RWPE1 (cell line): Measurements from ENCODE around the gene SNRPN.
"Not testable (repeated sequence)": the region's sequence is repeated elsewhere in the genome, so short reads cannot be mapped to it uniquely, and the experiment has no call there.

ENCODE experiments used
- CTCF ChIA-PET: fragments of 350-600 bp; sonication (Branson Sonifier 250); formaldehyde crosslinking; extraction: SDS; loops from one replicate; lab custom pipeline; 2021; lab: Yijun Ruan, JAX
- POLR2A ChIA-PET: fragments of 400-600 bp; formaldehyde crosslinking; extraction: SDS; loops from one replicate; lab custom pipeline; 2020; ENCODE audit warnings: antibody characterized with exemption; ENCODE audit not compliant: low non-redundant PET; lab: Yijun Ruan, JAX
- DNase-seq: peaks from one replicate; pipeline ENCODE4 v3.0.0; 2012; ENCODE audit warnings: low spot score
- H3K27ac ChIP-seq: fragments of 450-650 bp; 2 replicates; pipeline ENCODE4 v1.5.1; 2017
- CTCF ChIP-seq: fragments of 450-650 bp; conservative IDR thresholded peaks from 2 replicates; pipeline ENCODE4 v1.5.1; 2017; ENCODE audit warnings: low read depth, mild to moderate bottlenecking

SNRPN gene

GRCh38 chr15:24933716-24934115, 21.1 kb upstream of the SNRPN start:
- ChIA-PET POLR2A (no interaction called here), CTCF (no interaction called here)

GRCh38 chr15:24938224-24938623, 16.6 kb upstream of the SNRPN start:
- H3K27ac ChIP-seq, CTCF ChIA-PET, POLR2A ChIA-PET, DNase-seq: not testable (repeated sequence)

More at GRCh38 chr15:24933716-24934115, 21.1 kb upstream of the SNRPN start:
- DNase-seq, result no peak
- no peak overlapping the region for H3K27ac ChIP-seq
- TF ChIP-seq CTCF, result no peak

GRCh38 chr15:24940236-24940635, 14.6 kb upstream of the SNRPN start:
- no peak for DNase-seq

GRCh38 chr15:24943361-24943760, 11.4 kb upstream of the SNRPN start:
- ChIA-PET POLR2A (no interaction called here), CTCF (no interaction called here)
- H3K27ac ChIP-seq, result no peak overlapping the region
- no peak for TF ChIP-seq CTCF
- no peak for DNase-seq

More at GRCh38 chr15:24940236-24940635, 14.6 kb upstream of the SNRPN start:
- ChIA-PET CTCF (no interaction called here), POLR2A (no interaction called here)
- H3K27ac ChIP-seq, result no peak overlapping the region
- TF ChIP-seq CTCF, result no peak

- ChIA-PET CTCF (interaction anchor here (0.9 kb wide), 1 partner anchor 110 kb away, joined by 3 read pairs; no protein-coding TSS in a partner anchor), POLR2A (no interaction called here)
- no peak for TF ChIP-seq CTCF
- no peak overlapping the region for H3K27ac ChIP-seq
- DNase-seq, result no peak
Measured at GRCh38 chr15:24944954-24945353, 9.8 kb upstream of the SNRPN start.

GRCh38 chr15:24945711-24946110, 9.1 kb upstream of the SNRPN start:
- no peak for TF ChIP-seq CTCF
- ChIA-PET POLR2A (no interaction called here), CTCF (interaction anchor here (0.7 kb wide), 1 partner anchor 11 kb away, joined by 3 read pairs; no protein-coding TSS in a partner anchor)
- no peak overlapping the region for H3K27ac ChIP-seq
- no peak for DNase-seq

- DNase-seq, result no peak
Measured at GRCh38 chr15:24948495-24948894, 6.3 kb upstream of the SNRPN start.

More at GRCh38 chr15:24948495-24948894, 6.3 kb upstream of the SNRPN start:
- no peak overlapping the region for H3K27ac ChIP-seq
- POLR2A ChIA-PET, result no interaction called here
- CTCF ChIA-PET, result no interaction called here
- no peak for TF ChIP-seq CTCF
